Amniotic stem cell (primary cell): ENCODE measurements around the gene INHA.

ENCODE experiments used
- DNase-seq: peaks from one replicate; lab custom pipeline; 2025; lab: John Stamatoyannopoulos, UW

INHA gene, protein sequence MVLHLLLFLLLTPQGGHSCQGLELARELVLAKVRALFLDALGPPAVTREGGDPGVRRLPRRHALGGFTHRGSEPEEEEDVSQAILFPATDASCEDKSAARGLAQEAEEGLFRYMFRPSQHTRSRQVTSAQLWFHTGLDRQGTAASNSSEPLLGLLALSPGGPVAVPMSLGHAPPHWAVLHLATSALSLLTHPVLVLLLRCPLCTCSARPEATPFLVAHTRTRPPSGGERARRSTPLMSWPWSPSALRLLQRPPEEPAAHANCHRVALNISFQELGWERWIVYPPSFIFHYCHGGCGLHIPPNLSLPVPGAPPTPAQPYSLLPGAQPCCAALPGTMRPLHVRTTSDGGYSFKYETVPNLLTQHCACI

GRCh38 chr2:219572237-219573001 lies at the start of gene INHA:
Gene INHA, plus strand, starts transcription at chr2:219572310. Its CDS starts 65 bp downstream, at chr2:219572375.
- DNase-seq = no peak

DNA sequence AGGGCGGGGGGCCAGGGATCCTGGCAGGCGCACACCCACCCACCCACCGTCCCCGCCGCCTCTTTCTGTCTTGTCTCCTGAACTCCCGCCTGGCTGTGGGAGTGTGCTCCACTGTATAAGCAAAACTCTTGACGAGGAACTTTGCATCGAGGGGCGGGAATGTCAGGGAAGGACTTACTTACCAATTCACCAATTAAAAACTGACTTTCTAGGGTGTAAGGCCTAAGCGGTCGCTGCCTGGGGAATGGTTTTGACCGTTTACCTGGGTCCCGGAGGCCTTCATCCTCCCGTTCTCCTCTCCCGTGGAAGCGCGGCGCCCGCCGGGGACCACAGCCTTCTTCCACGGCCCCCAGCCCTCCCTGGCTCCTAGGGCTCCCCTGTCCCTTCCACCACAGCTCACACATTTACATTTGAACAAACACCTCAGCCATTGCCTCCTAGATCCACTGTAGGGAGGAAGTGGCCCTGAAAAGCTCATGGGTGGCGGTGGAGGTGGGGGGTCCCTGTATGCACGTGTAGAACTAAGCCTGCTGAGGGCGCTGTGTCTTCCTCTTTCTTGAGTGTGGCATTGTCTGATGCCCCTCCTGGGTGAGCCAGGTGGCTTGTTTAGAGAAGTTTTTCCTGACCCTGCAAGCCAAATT lies 49.0 kb upstream of the INHA start:
- DNase-seq = no peak

DNA sequence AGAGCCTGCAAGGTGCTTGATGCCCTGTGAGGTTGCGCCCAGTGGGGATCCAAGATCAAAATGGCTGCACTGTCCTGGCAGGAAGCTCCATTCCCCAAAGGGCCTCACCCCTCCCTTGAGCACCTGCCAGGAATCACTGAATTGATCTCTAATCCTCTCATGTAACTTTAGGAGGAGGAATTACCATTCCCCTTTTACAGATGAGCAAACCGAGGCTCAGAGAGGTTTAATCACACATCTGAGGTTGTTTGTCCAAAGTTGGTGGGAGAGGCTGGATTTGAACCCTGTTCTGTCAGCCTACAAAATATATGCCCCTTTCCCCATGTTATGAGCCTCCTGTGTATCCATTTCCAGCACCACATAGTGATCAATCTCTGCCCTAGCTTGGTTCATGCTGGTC lies 47.3 kb upstream of the INHA start:
- no peak for DNase-seq

- no peak for DNase-seq
Observed at GRCh38 chr2:219525533-219526232, 46.4 kb upstream of the INHA start.

DNA sequence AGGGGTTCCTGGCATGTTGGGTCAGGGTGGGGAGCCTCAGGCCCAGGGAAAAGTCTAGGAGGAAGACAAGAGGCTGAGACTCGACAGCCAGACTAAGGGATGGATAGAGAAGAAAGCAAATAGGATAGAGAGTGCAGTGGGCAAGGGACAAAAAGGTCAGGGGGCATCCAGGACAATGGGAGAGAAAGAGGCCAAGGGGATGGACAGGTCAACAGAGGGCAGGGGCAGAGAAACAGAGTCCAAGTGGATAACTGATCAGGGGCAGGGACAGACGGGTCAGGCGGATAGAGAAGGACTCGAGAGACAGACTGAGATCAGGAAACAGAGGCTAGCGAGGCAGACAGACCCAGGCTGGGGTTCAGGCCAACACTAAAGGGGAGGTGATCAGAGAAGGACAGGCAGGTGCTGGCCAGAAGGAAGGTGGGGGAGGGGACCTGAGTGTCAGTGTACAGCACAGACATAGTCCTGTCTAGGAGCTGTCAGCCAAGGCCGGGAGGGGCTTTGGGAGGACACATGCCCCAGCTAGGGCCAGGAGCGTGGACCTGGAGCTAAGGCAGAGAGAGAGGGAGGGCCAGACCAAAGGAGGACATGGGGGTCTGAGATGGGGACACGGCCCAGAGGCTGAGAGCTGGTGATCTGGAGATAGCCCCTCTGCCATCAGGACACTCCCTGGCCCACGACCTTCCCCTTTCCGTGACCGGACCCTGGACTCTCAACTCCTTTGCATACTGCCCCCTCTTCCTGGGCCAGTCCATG lies 45.6 kb upstream of the INHA start:
- DNase-seq = no peak

DNA sequence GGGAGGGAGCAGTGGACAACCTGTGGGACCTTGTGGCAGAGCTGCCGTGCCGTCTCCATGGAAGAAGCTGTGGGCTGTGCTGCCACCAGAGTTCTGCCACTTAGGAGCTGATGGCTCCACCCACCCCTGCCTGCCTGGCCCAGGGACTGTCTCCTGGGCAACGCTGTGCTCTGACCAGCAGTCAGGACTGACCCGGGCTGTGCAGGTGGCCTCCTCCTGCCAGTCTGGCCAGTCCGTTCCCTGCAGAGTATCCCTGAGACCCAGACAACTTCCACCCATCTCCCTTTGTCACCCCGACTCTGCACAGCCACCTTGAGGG lies 45.1 kb upstream of the INHA start:
- DNase-seq = no peak

DNA sequence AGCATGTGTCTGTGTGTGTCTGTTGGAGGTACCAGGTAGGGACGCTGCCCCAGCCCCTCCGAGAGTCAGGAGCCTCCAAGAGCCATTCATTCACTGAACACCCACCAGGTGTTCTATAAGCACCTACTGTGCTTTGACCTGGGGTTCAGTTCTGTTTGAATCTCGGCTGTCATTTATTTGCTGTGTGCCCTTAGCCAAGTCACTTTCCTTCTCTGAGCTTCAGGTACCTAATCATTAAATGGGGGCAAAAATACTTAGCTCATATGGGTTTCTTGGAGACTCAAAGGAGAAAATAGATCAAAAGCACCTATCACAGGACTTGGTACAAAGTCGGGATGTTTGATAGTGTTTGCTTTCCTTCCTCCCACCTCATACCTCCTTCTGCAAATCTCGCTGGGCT lies 44.6 kb upstream of the INHA start:
- no peak for DNase-seq

GRCh38 chr2:219530048-219530963 lies 41.8 kb upstream of the INHA start:
- peak; percentile 77 for DNase-seq

DNA sequence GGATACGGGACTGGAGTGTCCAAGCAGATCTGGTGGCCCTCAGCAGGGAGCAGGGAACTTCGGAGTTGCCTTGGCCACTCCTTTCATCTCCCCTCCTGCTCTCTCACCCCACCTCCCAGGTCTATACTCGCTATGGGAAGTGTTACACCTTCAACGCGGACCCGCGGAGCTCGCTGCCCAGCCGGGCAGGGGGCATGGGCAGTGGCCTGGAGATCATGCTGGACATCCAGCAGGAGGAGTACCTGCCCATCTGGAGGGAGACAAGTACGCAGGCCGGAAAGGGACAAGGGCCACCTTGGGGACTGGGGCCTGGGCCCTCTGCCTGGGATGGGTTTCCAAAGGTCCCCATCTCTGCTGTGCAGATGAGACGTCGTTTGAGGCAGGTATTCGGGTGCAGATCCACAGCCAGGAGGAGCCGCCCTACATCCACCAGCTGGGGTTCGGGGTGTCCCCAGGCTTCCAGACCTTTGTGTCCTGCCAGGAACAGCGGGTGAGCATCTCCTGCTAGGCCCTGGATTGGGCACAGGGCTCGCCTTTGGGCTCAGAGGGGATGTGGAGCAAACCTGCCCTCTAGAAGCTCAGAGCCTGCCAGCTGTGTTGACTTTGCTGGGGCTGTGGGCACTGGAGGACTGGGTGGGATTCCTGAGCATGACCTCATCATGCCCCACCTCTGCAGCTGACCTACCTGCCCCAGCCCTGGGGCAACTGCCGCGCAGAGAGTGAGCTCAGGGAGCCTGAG lies 40.3 kb upstream of the INHA start:
- DNase-seq = no peak

DNA sequence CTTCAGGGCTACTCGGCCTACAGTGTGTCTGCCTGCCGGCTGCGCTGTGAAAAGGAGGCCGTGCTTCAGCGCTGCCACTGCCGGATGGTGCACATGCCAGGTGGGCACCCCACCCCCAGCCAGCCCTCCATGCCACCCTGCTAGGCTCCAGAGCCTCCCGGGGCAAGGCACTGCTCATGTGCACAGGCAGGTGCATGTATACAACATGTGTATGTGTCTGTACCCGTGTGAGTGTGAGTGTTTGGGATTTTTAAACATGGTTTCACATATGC lies 39.8 kb upstream of the INHA start:
- no peak for DNase-seq

DNA sequence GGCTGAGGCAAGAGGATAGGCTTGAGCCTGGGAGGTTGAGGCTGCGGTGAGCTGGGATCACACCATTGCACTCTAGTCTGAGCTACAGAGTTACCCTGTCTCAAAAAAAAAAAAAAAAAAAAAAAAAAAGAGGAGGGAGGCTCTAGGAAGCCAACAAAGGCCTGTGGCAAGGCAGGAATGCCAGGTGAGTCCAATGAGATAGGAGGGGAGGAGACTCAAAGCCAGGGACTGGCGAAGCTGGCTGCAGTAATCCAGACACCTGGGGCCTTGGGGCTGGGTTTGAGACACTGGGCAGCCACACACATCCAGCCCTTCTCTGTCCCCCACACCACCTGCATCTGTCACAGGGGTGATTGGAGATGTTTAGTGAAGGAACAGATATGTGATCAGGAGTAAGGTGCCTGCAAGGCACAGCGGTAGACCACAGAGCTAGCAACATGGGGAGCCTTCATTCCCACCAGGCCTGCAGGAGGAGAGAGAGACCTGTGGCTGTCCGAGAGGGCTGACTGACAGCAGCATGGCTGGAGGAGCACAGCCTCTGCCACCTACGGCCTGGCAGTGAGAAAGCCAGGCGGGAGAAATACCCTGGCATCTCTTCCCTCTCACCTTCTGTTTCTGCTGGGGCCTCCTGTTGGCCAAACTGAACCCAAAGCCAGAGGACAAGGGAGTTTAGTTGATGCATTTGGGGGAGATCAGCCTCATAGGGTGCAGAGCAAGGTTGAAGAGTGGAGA lies 38.0 kb upstream of the INHA start:
- DNase-seq = no peak

DNA sequence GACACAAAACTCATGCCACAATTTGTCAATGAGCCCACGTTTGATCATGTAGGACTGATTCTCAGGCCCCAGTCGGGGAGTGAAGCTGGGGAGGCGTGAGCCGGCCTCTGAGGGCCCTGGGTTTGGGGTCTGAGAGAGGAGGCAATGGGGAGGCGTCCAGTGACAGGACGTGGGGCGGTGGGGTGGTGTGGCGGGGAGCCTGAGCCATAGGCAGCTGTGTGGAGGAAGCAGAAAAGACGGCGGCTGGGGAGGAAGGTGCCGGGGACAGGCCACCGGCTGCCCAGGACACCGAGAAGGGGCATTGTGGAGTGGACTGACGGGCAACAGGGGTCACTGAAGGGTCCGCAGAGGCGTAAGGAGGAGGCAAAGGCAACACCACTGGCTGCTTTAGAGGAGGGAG lies 35.7 kb upstream of the INHA start:
- DNase-seq = no peak

DNA sequence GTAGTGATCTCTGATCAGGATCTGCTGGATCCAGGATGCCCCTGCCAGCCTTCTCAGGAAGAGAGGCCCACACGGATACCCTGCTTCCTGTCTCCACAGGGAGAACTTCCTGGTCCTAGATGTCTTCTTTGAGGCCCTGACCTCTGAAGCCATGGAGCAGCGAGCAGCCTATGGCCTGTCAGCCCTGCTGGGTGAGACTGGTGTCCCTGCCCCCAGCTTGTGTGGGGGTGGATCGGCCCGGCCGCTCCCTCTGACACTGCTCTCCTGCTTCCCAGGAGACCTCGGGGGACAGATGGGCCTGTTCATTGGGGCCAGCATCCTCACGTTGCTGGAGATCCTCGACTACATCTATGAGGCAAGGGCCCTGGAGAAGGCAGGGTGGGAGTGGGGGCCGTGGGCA lies 35.1 kb upstream of the INHA start:
- no peak for DNase-seq

- no peak for DNase-seq
Observed at GRCh38 chr2:219537657-219538488, 34.2 kb upstream of the INHA start.

DNA sequence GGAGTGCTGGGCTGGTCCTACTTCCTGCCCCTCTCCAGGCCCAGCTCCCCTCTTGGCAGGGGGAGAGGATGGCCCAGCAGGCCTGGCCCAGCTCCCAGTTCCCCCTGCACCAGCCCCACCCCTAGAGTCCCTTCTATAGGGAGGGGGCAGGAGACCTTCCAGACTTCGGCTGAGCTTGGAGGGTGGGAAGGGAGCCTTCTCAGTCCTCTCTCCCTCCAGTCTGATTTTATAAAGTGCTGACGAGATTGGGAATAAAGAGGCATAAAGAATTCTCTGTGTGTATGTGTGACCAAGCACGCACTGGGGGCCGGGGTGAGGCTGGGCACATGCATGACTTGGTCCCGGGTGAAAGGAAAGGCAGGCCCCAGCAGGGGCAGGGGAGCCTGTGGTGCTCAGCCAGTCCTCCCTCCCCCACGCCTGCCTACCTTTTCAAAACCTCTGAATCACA lies 33.6 kb upstream of the INHA start:
- no peak for DNase-seq

DNA sequence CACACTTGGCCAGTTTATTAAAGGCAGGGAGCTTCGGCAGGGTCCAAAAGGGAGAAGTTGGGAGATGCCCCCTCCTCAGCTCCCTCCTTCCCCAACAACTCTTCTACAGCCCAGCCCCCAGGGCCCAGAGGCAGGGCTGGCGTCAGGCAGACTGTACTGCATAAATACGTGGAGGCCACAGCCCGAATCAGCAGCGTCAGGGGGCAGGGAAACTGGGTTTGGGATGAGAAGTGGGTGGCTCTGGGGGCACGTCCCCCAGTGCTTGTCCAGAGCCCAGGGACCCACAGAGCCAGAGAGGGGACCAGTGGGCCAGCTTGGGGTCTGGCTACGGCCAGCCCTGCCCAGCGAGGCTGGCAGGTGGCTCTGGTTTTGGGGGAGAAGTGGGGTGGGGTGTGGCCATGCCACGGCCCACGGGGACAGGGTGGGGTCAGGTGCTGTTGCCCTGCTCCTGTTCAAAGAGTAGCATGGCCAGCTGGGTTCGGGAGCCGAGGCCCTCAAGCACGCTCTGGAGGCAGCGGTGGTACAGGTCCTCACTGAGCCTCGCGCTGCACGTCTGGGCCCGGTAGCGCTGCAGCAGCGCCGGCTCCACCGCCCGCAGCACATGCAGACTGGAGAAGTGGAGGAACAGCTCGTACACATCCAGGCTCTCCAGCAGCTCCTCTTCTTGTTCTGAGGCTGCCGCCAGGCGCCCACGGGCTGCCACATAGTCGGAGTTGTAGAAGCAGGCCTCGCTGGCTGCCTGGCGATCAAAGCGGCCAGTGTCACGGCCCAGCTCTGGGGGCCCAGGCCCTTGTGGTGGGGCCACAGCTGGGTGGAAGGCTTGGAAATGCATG lies 32.9 kb upstream of the INHA start:
- DNase-seq = no peak

DNA sequence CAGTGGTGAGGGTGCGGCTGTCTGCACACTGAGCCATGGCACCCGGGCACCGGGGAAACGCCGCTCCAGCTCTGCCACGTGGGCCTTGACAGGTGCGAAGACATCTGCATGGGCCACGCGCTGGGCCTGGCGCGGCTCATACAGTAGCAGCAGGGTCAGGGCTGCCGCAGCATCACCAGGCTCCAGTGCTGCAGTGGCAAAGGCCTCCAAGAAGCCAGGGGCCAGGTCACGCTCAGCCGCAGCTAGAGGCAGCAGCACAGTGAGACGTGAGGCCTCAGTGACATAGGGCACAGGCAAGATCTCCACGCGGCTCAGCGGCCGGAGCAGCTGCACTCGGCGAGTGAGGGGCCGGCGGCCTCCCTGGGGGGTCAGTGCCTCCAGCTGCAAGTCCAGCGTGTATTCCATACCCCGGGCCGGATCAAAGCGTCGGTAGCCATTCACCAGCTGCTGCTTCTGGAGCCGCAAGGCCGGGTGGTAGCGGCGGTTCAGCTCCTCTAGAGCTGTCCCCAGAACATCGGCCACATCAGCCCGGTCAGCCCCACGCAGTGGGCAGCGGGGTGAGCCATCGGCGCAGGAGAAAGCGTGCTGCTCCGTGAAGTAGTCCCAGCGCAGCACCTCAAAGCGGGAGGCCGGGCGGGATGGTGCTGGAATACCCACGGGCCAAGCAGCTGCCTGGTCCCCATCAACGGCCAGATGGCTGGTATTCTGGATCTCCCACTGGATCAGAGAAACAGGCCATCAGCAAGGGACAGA lies 32.0 kb upstream of the INHA start:
- no peak for DNase-seq
